Fibroblast of skin of right biceps (primary cell): ENCODE data around the gene MYH11.
A peak's percentile ranks its signal among the peaks of the same experiment; 100 is the strongest.
"Not testable (repeated sequence)": the region's sequence is repeated elsewhere in the genome, so short reads cannot be mapped to it uniquely, and the experiment has no call there.

Experiments used
- DNase-seq: peaks from one replicate; pipeline ENCODE4 v3.0.0-alpha.2; 2013

The MYH11 gene

GRCh38 chr16:15807603-15808009 is 49.2 kb downstream of the MYH11 start:
- peak; percentile 21 for DNase-seq

GRCh38 chr16:15803618-15804017 is 53.2 kb downstream of the MYH11 start:
- DNase-seq: no peak

GRCh38 chr16:15799851-15800495 is 56.9 kb downstream of the MYH11 start:
- DNase-seq: no peak

- no peak for DNase-seq
These were observed 58.2 kb downstream of the MYH11 start for GRCh38 chr16:15798671-15799070.

GRCh38 chr16:15796885-15797284 is 59.9 kb downstream of the MYH11 start:
- DNase-seq: no peak

- DNase-seq: no peak
These were observed 61.2 kb downstream of the MYH11 start for GRCh38 chr16:15795615-15796014.

- no peak for DNase-seq
These were observed 64.3 kb downstream of the MYH11 start for GRCh38 chr16:15792563-15792971.

- DNase-seq: no peak
These were observed 66.4 kb downstream of the MYH11 start for GRCh38 chr16:15790458-15790857.

- not testable (repeated sequence) for DNase-seq
These were observed 67.0 kb downstream of the MYH11 start for GRCh38 chr16:15789816-15790215.

GRCh38 chr16:15788846-15789239 is 68.0 kb downstream of the MYH11 start:
- DNase-seq: no peak

GRCh38 chr16:15786501-15786900 is 70.3 kb downstream of the MYH11 start:
- no peak for DNase-seq

- no peak for DNase-seq
These were observed 71.3 kb downstream of the MYH11 start for GRCh38 chr16:15785386-15786059.

GRCh38 chr16:15783985-15784384 is 72.8 kb downstream of the MYH11 start:
- DNase-seq: no peak

- DNase-seq: peak; percentile 10
These were observed 74.1 kb downstream of the MYH11 start for GRCh38 chr16:15782573-15783365.

GRCh38 chr16:15781650-15782049 is 75.2 kb downstream of the MYH11 start:
- DNase-seq: no peak

GRCh38 chr16:15780805-15781204 is 76.0 kb downstream of the MYH11 start:
- no peak for DNase-seq

GRCh38 chr16:15779664-15780351 is 77.0 kb downstream of the MYH11 start:
- DNase-seq: no peak

- no peak for DNase-seq
These were observed 77.7 kb downstream of the MYH11 start for GRCh38 chr16:15778999-15779614.

GRCh38 chr16:15778204-15778743 is 78.6 kb downstream of the MYH11 start:
- no peak for DNase-seq

- DNase-seq: peak; percentile 51
These were observed 79.2 kb downstream of the MYH11 start for GRCh38 chr16:15777533-15778203.

GRCh38 chr16:15776572-15776971 is 80.3 kb downstream of the MYH11 start:
- no peak for DNase-seq
